Neuronal stem cell (in vitro differentiated cells): ENCODE data around the gene ERCC6.

ENCODE experiments used
- DNase-seq: peaks from one replicate; pipeline ENCODE4 v3.0.0-alpha.2; 2013; ENCODE audit warnings: low spot score
- H2AFZ ChIP-seq: one replicate; pipeline ENCODE4 v1.6.1; 2013; ENCODE audit warnings: mild to moderate bottlenecking, low read length, inconsistent platforms
- H2AK5ac ChIP-seq: 2 replicates; pipeline ENCODE4 v1.6.1; 2013; ENCODE audit warnings: low read depth, mild to moderate bottlenecking, inconsistent platforms, low read length, moderate library complexity, mixed read lengths
- H2BK120ac ChIP-seq: 2 replicates; pipeline ENCODE4 v1.6.1; 2013; ENCODE audit warnings: low read depth, mild to moderate bottlenecking, inconsistent platforms, low read length, moderate library complexity, mixed read lengths
- H2BK12ac ChIP-seq: one replicate; pipeline ENCODE4 v1.6.1; 2013; ENCODE audit warnings: low read length, inconsistent platforms
- H2BK15ac ChIP-seq: 2 replicates; pipeline ENCODE4 v1.6.1; 2013; ENCODE audit warnings: mild to moderate bottlenecking, low read length, inconsistent platforms, mixed read lengths
- H2BK5ac ChIP-seq: one replicate; pipeline ENCODE4 v1.6.1; 2013; ENCODE audit warnings: inconsistent platforms, mild to moderate bottlenecking, low read length, moderate library complexity
- H3K14ac ChIP-seq: one replicate; pipeline ENCODE4 v1.6.1; 2013; ENCODE audit warnings: low read length, inconsistent platforms
- H3K18ac ChIP-seq: 2 replicates; pipeline ENCODE4 v1.6.1; 2013; ENCODE audit warnings: low read length, inconsistent platforms
- H3K23ac ChIP-seq: 2 replicates; pipeline ENCODE4 v1.6.1; 2013; ENCODE audit warnings: low read depth, mild to moderate bottlenecking, mixed read lengths, low read length, inconsistent platforms; ENCODE audit not compliant: poor library complexity
- H3K27ac ChIP-seq: replicated peaks from 3 replicates; pipeline ENCODE4 v1.5.1; 2013; ENCODE audit warnings: low read length, inconsistent platforms
- H3K27me3 ChIP-seq, 3 experiments: 2 replicates each; pipeline ENCODE4 v1.6.1; 2013; ENCODE audit warnings: low read length in 3 of 3, mild to moderate bottlenecking in 2 of 3, inconsistent platforms in 1 of 3, low read depth in 1 of 3, mixed read lengths in 1 of 3, moderate library complexity in 1 of 3; ENCODE audit not compliant: control insufficient read depth in 3 of 3, insufficient read depth in 3 of 3
- H3K36me3 ChIP-seq, 2 donors: replicated peaks in 1 of 2; 2 replicates each; pipeline ENCODE4 v1.6.1; 2013; ENCODE audit warnings: low read length in 2 of 2; ENCODE audit not compliant: control insufficient read depth in 2 of 2, insufficient read depth in 2 of 2
- H3K4ac ChIP-seq: 2 replicates; pipeline ENCODE4 v1.6.1; 2013; ENCODE audit warnings: inconsistent platforms, mild to moderate bottlenecking, low read length, moderate library complexity
- H3K4me1 ChIP-seq, 2 donors: 1 replicate in 1 of 2; 2 replicates in 1 of 2; pipeline ENCODE4 v1.6.1; 2013; ENCODE audit warnings: low read length in 2 of 2, low read depth in 1 of 2; ENCODE audit not compliant: control insufficient read depth in 2 of 2, insufficient read depth in 1 of 2
- H3K4me2 ChIP-seq: one replicate; pipeline ENCODE4 v1.6.1; 2013; ENCODE audit warnings: mild to moderate bottlenecking, low read length, inconsistent platforms; ENCODE audit not compliant: insufficient read depth, poor library complexity, severe bottlenecking
- H3K4me3 ChIP-seq, 2 donors: 2 replicates each; pipeline ENCODE4 v1.5.1; 2013; ENCODE audit warnings: low read length in 2 of 2, mild to moderate bottlenecking in 2 of 2, inconsistent platforms in 1 of 2, moderate library complexity in 1 of 2
- H3K79me1 ChIP-seq: one replicate; pipeline ENCODE4 v1.6.1; 2013; ENCODE audit warnings: low read depth, mild to moderate bottlenecking, inconsistent platforms, low read length, moderate library complexity
- H3K9ac ChIP-seq: one replicate; pipeline ENCODE4 v1.6.1; 2013; ENCODE audit warnings: mild to moderate bottlenecking, low read depth, low read length, inconsistent platforms; ENCODE audit not compliant: poor library complexity
- H3K9me3 ChIP-seq, 2 donors: replicated peaks in 1 of 2; 2 replicates each; pipeline versions ENCODE3 to v1.6.1; 2013; ENCODE audit warnings: low read length in 2 of 2, mild to moderate bottlenecking in 2 of 2, inconsistent platforms in 1 of 2, low read depth in 1 of 2, mixed read lengths in 1 of 2, moderate library complexity in 1 of 2; ENCODE audit not compliant: control insufficient read depth in 2 of 2, insufficient read depth in 1 of 2
- H4K8ac ChIP-seq: one replicate; pipeline ENCODE4 v1.6.1; 2013; ENCODE audit warnings: low read depth, mild to moderate bottlenecking, inconsistent platforms, low read length, moderate library complexity
- H4K91ac ChIP-seq: one replicate; pipeline ENCODE4 v1.6.1; 2013; ENCODE audit warnings: low read length, low read depth, mild to moderate bottlenecking, inconsistent platforms; ENCODE audit not compliant: poor library complexity
- WGBS, 2 donors: extraction: QIAGEN DNeasy Blood & Tissue Kit; methylation state at CpG; one replicate each; pipeline ENCODE4 v1.1.7; 2013; ENCODE audit warnings: missing lambda C conversion rate in 2 of 2, mixed read lengths in 1 of 2; ENCODE audit not compliant: insufficient read length in 2 of 2, insufficient replicate concordance in 1 of 2; ENCODE audit errors: extremely low coverage in 2 of 2; 5-methylcytosine and 5-hydroxymethylcytosine counted together

Gene ERCC6

GRCh38 chr10:49564461-49565009 is 25.6 kb upstream of the ERCC6 start:
- H3K9me3 ChIP-seq: no peaks in the 10 kb centered on the region
- no peak overlapping the region for H2AK5ac ChIP-seq
- no peaks in the 10 kb centered on the region for H3K79me1 ChIP-seq
- no peak overlapping the region for H2BK12ac ChIP-seq
- no peak for DNase-seq
- H2BK5ac ChIP-seq: no peak overlapping the region
- no peak overlapping the region for H4K8ac ChIP-seq
- no peak overlapping the region for H3K4me3 ChIP-seq
- H2AFZ ChIP-seq: no peak overlapping the region
- H3K36me3 ChIP-seq: no peaks in the 10 kb centered on the region
- H4K91ac ChIP-seq: no peak overlapping the region
- no CpG with 5 or more reads among the region's 4 CpGs for WGBS, 2 donors
- no peak overlapping the region for H3K4ac ChIP-seq
- peaks cover 0 to 1% of the 10 kb centered on the region in 2 donors for H3K4me1 ChIP-seq
- H2BK15ac ChIP-seq: no peak overlapping the region
- H3K4me2 ChIP-seq: no peak overlapping the region
- H3K9ac ChIP-seq: no peak overlapping the region
- no peak overlapping the region for H3K27ac ChIP-seq
- no peak overlapping the region for H3K18ac ChIP-seq
- no peak overlapping the region for H3K23ac ChIP-seq
- no peak overlapping the region for H3K14ac ChIP-seq
- peaks cover 0 to 8% (median 0%) of the 10 kb centered on the region in 3 experiments for H3K27me3 ChIP-seq
- no peak overlapping the region for H2BK120ac ChIP-seq

- no peak overlapping the region for H2BK12ac ChIP-seq
- peaks cover 0 to 1% of the 10 kb centered on the region in 2 donors for H3K4me1 ChIP-seq
- no peak overlapping the region for H2AFZ ChIP-seq
- no peaks in the 10 kb centered on the region for H3K79me1 ChIP-seq
- no peaks in the 10 kb centered on the region for H3K9me3 ChIP-seq
- H2BK120ac ChIP-seq: no peak overlapping the region
- WGBS, 2 donors: no CpG with 5 or more reads among the region's 1 CpG
- H3K9ac ChIP-seq: no peak overlapping the region
- no peak overlapping the region for H4K91ac ChIP-seq
- H2BK5ac ChIP-seq: no peak overlapping the region
- H3K27ac ChIP-seq: no peak overlapping the region
- H3K27me3 ChIP-seq: peaks cover 0 to 8% (median 0%) of the 10 kb centered on the region in 3 experiments
- no peak overlapping the region for H3K23ac ChIP-seq
- no peak overlapping the region for H2AK5ac ChIP-seq
- H3K4me3 ChIP-seq: no peak overlapping the region
- no peak overlapping the region for H3K4me2 ChIP-seq
- H3K18ac ChIP-seq: no peak overlapping the region
- H3K36me3 ChIP-seq: no peaks in the 10 kb centered on the region
- H2BK15ac ChIP-seq: no peak overlapping the region
- DNase-seq: no peak
- no peak overlapping the region for H3K4ac ChIP-seq
- H3K14ac ChIP-seq: no peak overlapping the region
- no peak overlapping the region for H4K8ac ChIP-seq
Observed at GRCh38 chr10:49562893-49563292, 24.0 kb upstream of the ERCC6 start.

GRCh38 chr10:49560526-49560925 is 21.6 kb upstream of the ERCC6 start:
- Histone ChIP-seq H3K36me3 (no peaks in the 10 kb centered on the region), H3K9ac (no peak overlapping the region), H3K27ac (no peak overlapping the region), H3K4me2 (no peak overlapping the region), H3K4me1 (peaks cover 0 to 1% of the 10 kb centered on the region in 2 donors), H2BK15ac (no peak overlapping the region), H4K91ac (no peak overlapping the region), H3K4ac (no peak overlapping the region), H3K23ac (no peak overlapping the region), H3K27me3 (peaks cover 0 to 8% (median 0%) of the 10 kb centered on the region in 3 experiments), H3K79me1 (no peaks in the 10 kb centered on the region), H2BK5ac (no peak overlapping the region), H3K4me3 (no peak overlapping the region), H2BK12ac (no peak overlapping the region), H3K18ac (no peak overlapping the region), H4K8ac (no peak overlapping the region), H2AFZ (no peak overlapping the region), H2AK5ac (no peak overlapping the region), H3K9me3 (no peaks in the 10 kb centered on the region), H3K14ac (no peak overlapping the region), H2BK120ac (no peak overlapping the region)
- no CpG with 5 or more reads among the region's 2 CpGs for WGBS, 2 donors
- DNase-seq: no peak

- no peak for DNase-seq
- WGBS, 2 donors: no CpG with 5 or more reads among the region's 1 CpG
- Histone ChIP-seq H3K4ac (no peak overlapping the region), H3K36me3 (no peaks in the 10 kb centered on the region), H2AFZ (no peak overlapping the region), H3K27ac (no peak overlapping the region), H2BK12ac (no peak overlapping the region), H3K27me3 (peaks cover 0 to 8% (median 0%) of the 10 kb centered on the region in 3 experiments), H4K91ac (no peak overlapping the region), H3K18ac (no peak overlapping the region), H2AK5ac (no peak overlapping the region), H4K8ac (no peak overlapping the region), H3K9ac (no peak overlapping the region), H3K4me1 (peaks cover 0 to 1% of the 10 kb centered on the region in 2 donors), H2BK120ac (no peak overlapping the region), H3K4me2 (no peak overlapping the region), H2BK15ac (no peak overlapping the region), H3K4me3 (no peak overlapping the region), H3K14ac (no peak overlapping the region), H3K23ac (no peak overlapping the region), H2BK5ac (no peak overlapping the region), H3K9me3 (no peaks in the 10 kb centered on the region), H3K79me1 (no peaks in the 10 kb centered on the region)
Observed at GRCh38 chr10:49559476-49559875, 20.6 kb upstream of the ERCC6 start.
